K562 (cell line): ENCODE results near the gene RPS6KA2. TPM values are rescaled to one million over a fixed set of nuclear protein-coding genes. Genes with fewer than 3 reads are reported as not detected.
A peak's percentile ranks its signal among the peaks of the same experiment; 100 is the strongest.

Experiments used
- ATAC-seq: fragments of 200-7000 bp; cut with Tn5 transposase; 3 replicates; pipeline ENCODE4 v1.9.1; 2020; ENCODE audit warnings: moderate library complexity
- BruUV-seq: library from RNA; stranded (reverse); fragments of 400-500 nt; replicated peaks from 2 replicates; lab custom pipeline; 2021; lab: Mats Ljungman, UMichigan
- CTCF ChIA-PET: fragments of 300-600 bp; formaldehyde crosslinking; extraction: SDS; loops from one replicate; lab custom pipeline; 2021; ENCODE audit warnings: low intra/inter-chr PET ratio; lab: Yijun Ruan, JAX
- POLR2A ChIA-PET: fragments of 300-600, 350-650 bp; sonication (Branson Sonifier 250); formaldehyde crosslinking; extraction: SDS; loops from one replicate; lab custom pipeline; 2021; ENCODE audit warnings: antibody characterized with exemption, inconsistent platforms; lab: Yijun Ruan, JAX
- DNase-seq, 4 experiments: peaks; one replicate each; pipeline versions ENCODE4 v3.0.0 to v3.0.0-alpha.2; 2011 to 2018; ENCODE audit warnings: low spot score in 3 of 4, mixed read lengths in 3 of 4; ENCODE audit errors: extremely low read depth in 1 of 4
- FAIRE-seq: peaks from 2 replicates; lab custom pipeline; 2011; peaks lifted over from hg19 to GRCh38; lab: Jason Lieb, UNC
- H2AFZ ChIP-seq: 2 replicates; pipeline ENCODE4 v1.6.0; 2011; ENCODE audit warnings: low read depth, low read length, control low read depth, inconsistent platforms
- H3K27ac ChIP-seq: fragments of 200-600 bp; 3 replicates; pipeline ENCODE4 v1.8.0; 2011; ENCODE audit warnings: low read depth, mild to moderate bottlenecking, control low read depth, inconsistent platforms, low read length, moderate library complexity, mixed read lengths; ENCODE audit errors: extremely low read depth
- H3K27me3 ChIP-seq, 2 experiments: fragments of 300-600 bp in 1 of 2; 2 replicates in 1 of 2; 3 replicates in 1 of 2; pipeline versions ENCODE4 v1.6.0 to v1.8.0; 2011; ENCODE audit warnings: inconsistent platforms in 2 of 2, low read length in 2 of 2, mild to moderate bottlenecking in 1 of 2, mixed read lengths in 1 of 2, moderate library complexity in 1 of 2; ENCODE audit not compliant: control insufficient read depth in 2 of 2, insufficient read depth in 2 of 2
- H3K36me3 ChIP-seq: fragments of 300-600 bp; 3 replicates; pipeline ENCODE4 v1.8.0; 2011; ENCODE audit warnings: mild to moderate bottlenecking, low read length, inconsistent platforms; ENCODE audit not compliant: control insufficient read depth, insufficient read depth
- H3K4me1 ChIP-seq, 2 experiments: fragments of 200-600 bp in 1 of 2; replicated peaks in 1 of 2; 2 replicates in 1 of 2; 3 replicates in 1 of 2; pipeline versions ENCODE4 v1.5.1 to v1.8.0; 2011; ENCODE audit warnings: inconsistent platforms in 2 of 2, low read length in 2 of 2, mild to moderate bottlenecking in 1 of 2, mixed read lengths in 1 of 2, moderate library complexity in 1 of 2; ENCODE audit not compliant: control insufficient read depth in 2 of 2, insufficient read depth in 2 of 2
- H3K4me2 ChIP-seq: 2 replicates; pipeline ENCODE4 v1.6.1; 2011; ENCODE audit warnings: low read length, control low read depth, inconsistent platforms, mixed read lengths; ENCODE audit not compliant: insufficient read depth
- H3K4me3 ChIP-seq: fragments of 200-600 bp; sonication (generic), shearing (Covaris generic); 2 replicates; pipeline ENCODE4 v1.5.1; 2016; ENCODE audit warnings: control low read depth, inconsistent platforms
- H3K79me2 ChIP-seq: fragments of 200-600 bp; 3 replicates; pipeline ENCODE4 v1.8.0; 2011; ENCODE audit warnings: low read length, inconsistent platforms; ENCODE audit not compliant: control insufficient read depth, insufficient read depth
- H3K9ac ChIP-seq, 2 experiments: 2 replicates each; pipeline versions ENCODE4 v1.6.0 to v1.6.1; 2011; ENCODE audit warnings: low read depth in 2 of 2, low read length in 2 of 2, control low read depth in 1 of 2, inconsistent platforms in 1 of 2, mild to moderate bottlenecking in 1 of 2, mixed read lengths in 1 of 2; ENCODE audit not compliant: insufficient read depth in 1 of 2
- H3K9me1 ChIP-seq: one replicate; pipeline ENCODE4 v1.6.0; 2011; ENCODE audit warnings: inconsistent platforms, mild to moderate bottlenecking, low read length, moderate library complexity; ENCODE audit not compliant: control insufficient read depth, insufficient read depth
- H3K9me3 ChIP-seq: replicated peaks from 2 replicates; pipeline ENCODE4 v1.5.1; 2011; ENCODE audit warnings: low read depth, low read length, inconsistent platforms; ENCODE audit not compliant: control insufficient read depth, insufficient read depth
- H4K20me1 ChIP-seq: replicated peaks from 2 replicates; pipeline ENCODE4 v1.6.1; 2011; ENCODE audit warnings: low read length, inconsistent platforms, mixed read lengths; ENCODE audit not compliant: control insufficient read depth, insufficient read depth
- BHLHE40 ChIP-seq: IDR thresholded peaks from 2 replicates; pipeline ENCODE4 v1.6.1; 2011; ENCODE audit warnings: low read length, improper control_type of control experiment
- C11orf30 ChIP-seq: fragments of 450-650 bp; IDR thresholded peaks from 2 replicates; pipeline ENCODE4 v1.6.1; 2016; ENCODE audit warnings: low read depth, mild to moderate bottlenecking
- EGR1 ChIP-seq: fragments of 450-650 bp; conservative IDR thresholded peaks from 2 replicates; pipeline ENCODE4 v1.6.1; 2017; ENCODE audit warnings: mild to moderate bottlenecking
- MAFG ChIP-seq: fragments of 450-650 bp; conservative IDR thresholded peaks from 2 replicates; pipeline ENCODE4 v1.6.1; 2016; ENCODE audit warnings: missing genetic modification characterization, missing compliant biosample characterization
- MCM5 ChIP-seq: fragments of 450-650 bp; IDR thresholded peaks from 2 replicates; pipeline ENCODE4 v1.6.1; 2016; ENCODE audit warnings: low read depth
- NFE2 ChIP-seq: IDR thresholded peaks from 2 replicates; pipeline ENCODE4 v1.6.1; 2014; ENCODE audit warnings: antibody characterized with exemption, low read depth
- PTRF ChIP-seq: fragments of 450-650 bp; IDR thresholded peaks from 2 replicates; pipeline ENCODE4 v1.6.1; 2016; ENCODE audit warnings: mild to moderate bottlenecking, missing genetic modification characterization, missing compliant biosample characterization
- RFX1 ChIP-seq: fragments of 450-650 bp; IDR thresholded peaks from 2 replicates; pipeline ENCODE4 v1.6.1; 2016; ENCODE audit warnings: mild to moderate bottlenecking, moderate library complexity
- ZNF197 ChIP-seq: fragments of 200-800 bp; sonication (Bioruptor generic); IDR thresholded peaks from 2 replicates; pipeline ENCODE4 v1.6.1; 2016; ENCODE audit warnings: low read depth, missing genetic modification characterization, missing compliant biosample characterization
- ZNF316 ChIP-seq: fragments of 450-650 bp; IDR thresholded peaks from 2 replicates; pipeline ENCODE4 v1.6.1; 2016
- WGBS: fragments of 100-300 bp; shearing (Covaris generic); methylation state at CpG from one replicate; pipeline ENCODE4 v1.1.6; 2016; ENCODE audit warnings: low coverage, mixed read lengths; ENCODE audit not compliant: insufficient coverage; ENCODE audit errors: missing lambda C conversion rate; 5-methylcytosine and 5-hydroxymethylcytosine counted together
- in situ Hi-C: fragments of 300-500 bp; cut with MboI; formaldehyde crosslinking; loops from 4 replicates; pipeline ENCODE4 v1.15.0; 2018; ENCODE audit warnings: inconsistent platforms, mixed read lengths
- intact Hi-C: fragments of 100-400 bp; cut with micrococcal nuclease; formaldehyde crosslinking; loops from 2 replicates; pipeline ENCODE4 v1.14.2; 2022
- polyA plus RNA-seq, 8 experiments: library from polyadenylated mRNA; depleted of rRNA in 4 of 8; stranded (reverse) in 5 of 8; unstranded in 3 of 8; fragments of >200 nt; fragmentation: Nextera tagmentation in 2 of 8; fragmentation: Illumina TruSeq in 1 of 8; extraction: Ambion mirVana in 2 of 8; extraction: Trizol in 1 of 8; gene quantifications; 2 replicates each; pipeline versions ENCODE4 v1.2.1 to v1.2.3, GENCODE V29; 2011 to 2014; ENCODE audit warnings: inconsistent platforms in 1 of 8, missing spikeins in 1 of 8
- total RNA-seq, 7 experiments: library from RNA; depleted of rRNA in 6 of 7; stranded (reverse); fragments of >200 nt in 6 of 7; fragmentation: Illumina TruSeq in 2 of 7; extraction: Trizol in 2 of 7; gene quantifications; 2 replicates each; pipeline versions ENCODE4 v1.2.1 to v1.2.3, GENCODE V29; 2011 to 2021; ENCODE audit warnings: low replicate concordance in 1 of 7

RPS6KA2 gene
- total and polyA plus RNA-seq, 9 of the 15 experiments (the other 6 are each of a cell fraction or from before 2014, with no cell fraction given) = 0.29 to 1.00 (median 0.53) TPM

GRCh38 chr6:166494757-166495486 lies 132.1 kb downstream of the RPS6KA2 start:
- Histone ChIP-seq H2AFZ (0 out of 2 replicates have a peak overlapping the region, but pooled peaks have one; percentile 25), H3K9me3 (no peaks in the 10 kb centered on the region), H3K27me3 (peaks cover 74 to 89% of the 10 kb centered on the region in 2 experiments), H3K36me3 (no peaks in the 10 kb centered on the region)
- no peak for TF ChIP-seq PTRF
- TF ChIP-seq ZNF316 = peak; percentile 39; the same call in 1 of the 2 replicates
- peak; percentile 69 for TF ChIP-seq EGR1
- no peak for TF ChIP-seq MCM5
- TF ChIP-seq NFE2 = peak; percentile 67
- TF ChIP-seq RFX1 = peak; percentile 72
- TF ChIP-seq MAFG (tag) = peak; percentile 67
- TF ChIP-seq BHLHE40 = peak; percentile 24; the same call in 1 of the 2 replicates
- TF ChIP-seq C11orf30 = peak; percentile 31; the same call in 1 of the 2 replicates
- no peak for TF ChIP-seq ZNF197 (CRISPR knock-in tag)
- TF ChIP-seq, all 486 proteins: peak for 7
- POLR2A ChIA-PET = interaction anchor here (0.7 to 1.3 kb wide), 2 partner anchors 10 to 51 kb away, joined by 5 read pairs; no protein-coding TSS in a partner anchor
- no peak overlapping the region; the same call in 1 of the 2 replicates for H3K4me2 ChIP-seq
- intact Hi-C loops = no loop called here
- H3K9ac ChIP-seq = no peak overlapping the region
- no TSS peak for BruUV-seq
- H3K4me3 ChIP-seq = no peak overlapping the region
- H4K20me1 ChIP-seq = peaks cover 7% of the 10 kb centered on the region; the same call in 1 of the 2 replicates
- peaks cover 0 to 4% of the 10 kb centered on the region in 2 experiments; a peak in 2 of 5 replicates for H3K4me1 ChIP-seq
- DNase-seq (peak in 2 of 4 experiments; percentile 21 to 31), FAIRE-seq (no peak), ATAC-seq (peak; percentile 46; the same call in 2 of the 3 replicates)
- H3K27ac ChIP-seq = no peak overlapping the region
- in situ Hi-C loops = no loop called here
- no peaks in the 10 kb centered on the region for H3K79me2 ChIP-seq
- CTCF ChIA-PET = no interaction called here
- WGBS = 3% methylated on average over 31 of the region's 31 CpGs
- no peaks in the 10 kb centered on the region for H3K9me1 ChIP-seq
